Neuronal stem cell (in vitro differentiated cells): ENCODE data around the gene RFT1.

Experiments
- DNase-seq: peaks from one replicate; pipeline ENCODE4 v3.0.0-alpha.2; 2013; ENCODE audit warnings: low spot score
- H2AFZ ChIP-seq: one replicate; pipeline ENCODE4 v1.6.1; 2013; ENCODE audit warnings: mild to moderate bottlenecking, low read length, inconsistent platforms
- H2AK5ac ChIP-seq: 2 replicates; pipeline ENCODE4 v1.6.1; 2013; ENCODE audit warnings: low read depth, mild to moderate bottlenecking, inconsistent platforms, low read length, moderate library complexity, mixed read lengths
- H2BK120ac ChIP-seq: 2 replicates; pipeline ENCODE4 v1.6.1; 2013; ENCODE audit warnings: low read depth, mild to moderate bottlenecking, inconsistent platforms, low read length, moderate library complexity, mixed read lengths
- H2BK12ac ChIP-seq: one replicate; pipeline ENCODE4 v1.6.1; 2013; ENCODE audit warnings: low read length, inconsistent platforms
- H2BK15ac ChIP-seq: 2 replicates; pipeline ENCODE4 v1.6.1; 2013; ENCODE audit warnings: mild to moderate bottlenecking, low read length, inconsistent platforms, mixed read lengths
- H2BK5ac ChIP-seq: one replicate; pipeline ENCODE4 v1.6.1; 2013; ENCODE audit warnings: inconsistent platforms, mild to moderate bottlenecking, low read length, moderate library complexity
- H3K14ac ChIP-seq: one replicate; pipeline ENCODE4 v1.6.1; 2013; ENCODE audit warnings: low read length, inconsistent platforms
- H3K18ac ChIP-seq: 2 replicates; pipeline ENCODE4 v1.6.1; 2013; ENCODE audit warnings: low read length, inconsistent platforms
- H3K23ac ChIP-seq: 2 replicates; pipeline ENCODE4 v1.6.1; 2013; ENCODE audit warnings: low read depth, mild to moderate bottlenecking, mixed read lengths, low read length, inconsistent platforms; ENCODE audit not compliant: poor library complexity
- H3K27ac ChIP-seq: replicated peaks from 3 replicates; pipeline ENCODE4 v1.5.1; 2013; ENCODE audit warnings: low read length, inconsistent platforms
- H3K27me3 ChIP-seq, 3 experiments: 2 replicates each; pipeline ENCODE4 v1.6.1; 2013; ENCODE audit warnings: low read length in 3 of 3, mild to moderate bottlenecking in 2 of 3, inconsistent platforms in 1 of 3, low read depth in 1 of 3, mixed read lengths in 1 of 3, moderate library complexity in 1 of 3; ENCODE audit not compliant: control insufficient read depth in 3 of 3, insufficient read depth in 3 of 3
- H3K36me3 ChIP-seq, 2 donors: replicated peaks in 1 of 2; 2 replicates each; pipeline ENCODE4 v1.6.1; 2013; ENCODE audit warnings: low read length in 2 of 2; ENCODE audit not compliant: control insufficient read depth in 2 of 2, insufficient read depth in 2 of 2
- H3K4ac ChIP-seq: 2 replicates; pipeline ENCODE4 v1.6.1; 2013; ENCODE audit warnings: inconsistent platforms, mild to moderate bottlenecking, low read length, moderate library complexity
- H3K4me1 ChIP-seq, 2 donors: 1 replicate in 1 of 2; 2 replicates in 1 of 2; pipeline ENCODE4 v1.6.1; 2013; ENCODE audit warnings: low read length in 2 of 2, low read depth in 1 of 2; ENCODE audit not compliant: control insufficient read depth in 2 of 2, insufficient read depth in 1 of 2
- H3K4me2 ChIP-seq: one replicate; pipeline ENCODE4 v1.6.1; 2013; ENCODE audit warnings: mild to moderate bottlenecking, low read length, inconsistent platforms; ENCODE audit not compliant: insufficient read depth, poor library complexity, severe bottlenecking
- H3K4me3 ChIP-seq, 2 donors: 2 replicates each; pipeline ENCODE4 v1.5.1; 2013; ENCODE audit warnings: low read length in 2 of 2, mild to moderate bottlenecking in 2 of 2, inconsistent platforms in 1 of 2, moderate library complexity in 1 of 2
- H3K79me1 ChIP-seq: one replicate; pipeline ENCODE4 v1.6.1; 2013; ENCODE audit warnings: low read depth, mild to moderate bottlenecking, inconsistent platforms, low read length, moderate library complexity
- H3K9ac ChIP-seq: one replicate; pipeline ENCODE4 v1.6.1; 2013; ENCODE audit warnings: mild to moderate bottlenecking, low read depth, low read length, inconsistent platforms; ENCODE audit not compliant: poor library complexity
- H3K9me3 ChIP-seq, 2 donors: replicated peaks in 1 of 2; 2 replicates each; pipeline versions ENCODE3 to v1.6.1; 2013; ENCODE audit warnings: low read length in 2 of 2, mild to moderate bottlenecking in 2 of 2, inconsistent platforms in 1 of 2, low read depth in 1 of 2, mixed read lengths in 1 of 2, moderate library complexity in 1 of 2; ENCODE audit not compliant: control insufficient read depth in 2 of 2, insufficient read depth in 1 of 2
- H4K8ac ChIP-seq: one replicate; pipeline ENCODE4 v1.6.1; 2013; ENCODE audit warnings: low read depth, mild to moderate bottlenecking, inconsistent platforms, low read length, moderate library complexity
- H4K91ac ChIP-seq: one replicate; pipeline ENCODE4 v1.6.1; 2013; ENCODE audit warnings: low read length, low read depth, mild to moderate bottlenecking, inconsistent platforms; ENCODE audit not compliant: poor library complexity
- WGBS, 2 donors: extraction: QIAGEN DNeasy Blood & Tissue Kit; methylation state at CpG; one replicate each; pipeline ENCODE4 v1.1.7; 2013; ENCODE audit warnings: missing lambda C conversion rate in 2 of 2, mixed read lengths in 1 of 2; ENCODE audit not compliant: insufficient read length in 2 of 2, insufficient replicate concordance in 1 of 2; ENCODE audit errors: extremely low coverage in 2 of 2; 5-methylcytosine and 5-hydroxymethylcytosine counted together

RFT1 gene

DNA sequence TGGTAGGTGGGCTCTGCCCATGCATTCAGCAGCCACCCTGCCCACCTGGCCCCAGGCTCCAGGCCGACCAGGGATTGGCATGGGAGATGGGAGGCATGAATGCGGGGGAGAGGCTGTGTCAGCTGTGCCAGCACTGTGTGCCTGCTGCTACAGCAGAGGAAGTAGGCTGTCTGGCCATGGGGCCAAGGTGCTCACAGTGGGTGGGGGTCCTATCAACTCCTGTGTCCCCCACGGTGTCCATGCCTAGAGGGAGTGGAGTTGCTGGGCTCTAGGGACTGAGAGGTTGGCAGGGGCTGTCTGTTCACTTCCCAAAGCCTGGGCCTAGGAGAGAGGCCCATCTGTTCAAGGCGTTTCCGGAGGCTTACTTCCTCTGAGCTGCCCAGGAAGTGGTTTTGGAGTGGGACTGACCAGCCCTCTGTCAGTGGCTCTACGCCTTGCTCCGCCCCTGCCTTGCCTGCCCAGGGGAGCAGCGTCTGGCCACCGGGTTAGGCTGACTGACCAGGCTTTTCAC, 36.6 kb upstream of the RFT1 start:
- H3K27me3 ChIP-seq, result peaks cover 0 to 33% (median 0%) of the 10 kb centered on the region in 3 experiments
- DNase-seq, result no peak
- no peak overlapping the region for H3K14ac ChIP-seq
- no peak overlapping the region for H3K9ac ChIP-seq
- H3K23ac ChIP-seq, result no peak overlapping the region
- H2BK12ac ChIP-seq, result peak overlapping the region; percentile 47
- no CpG with 5 or more reads among the region's 9 CpGs for WGBS, 2 donors
- H2BK5ac ChIP-seq, result no peak overlapping the region
- no peak overlapping the region for H3K4me2 ChIP-seq
- peak overlapping the region; percentile 8 for H3K18ac ChIP-seq
- H3K4me1 ChIP-seq, result peaks cover 45 to 48% of the 10 kb centered on the region in 2 donors
- H3K36me3 ChIP-seq, result no peaks in the 10 kb centered on the region
- H2BK120ac ChIP-seq, result no peak overlapping the region
- no peaks in the 10 kb centered on the region for H3K9me3 ChIP-seq
- peaks cover 15% of the 10 kb centered on the region for H3K79me1 ChIP-seq
- H2AFZ ChIP-seq, result peak overlapping the region; percentile 86
- H4K91ac ChIP-seq, result no peak overlapping the region
- H2BK15ac ChIP-seq, result peak overlapping the region; percentile 51
- H3K27ac ChIP-seq, result no peak overlapping the region
- no peak overlapping the region for H3K4me3 ChIP-seq
- H3K4ac ChIP-seq, result no peak overlapping the region
- H4K8ac ChIP-seq, result no peak overlapping the region
- peak overlapping the region; percentile 56 for H2AK5ac ChIP-seq

DNA sequence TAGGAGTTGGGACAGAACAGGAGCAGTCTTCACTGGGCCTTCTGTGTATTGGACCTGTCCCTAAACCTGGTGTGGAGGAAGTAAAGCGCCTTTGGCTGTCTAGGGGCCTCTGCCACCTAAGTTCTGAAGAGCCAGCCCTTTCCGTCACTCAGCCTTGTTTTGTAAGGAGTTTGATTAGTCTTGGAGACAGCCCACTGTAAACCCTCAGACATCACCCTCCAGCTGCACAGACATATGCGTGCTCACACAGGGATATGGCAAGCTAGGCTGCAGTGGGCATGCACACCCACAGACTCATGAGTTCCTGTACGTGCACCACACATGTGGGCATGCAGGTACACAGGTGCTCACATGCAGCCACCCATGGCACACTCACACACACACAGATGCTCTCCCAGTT, 36.0 kb upstream of the RFT1 start:
- WGBS, 2 donors, result no CpG with 5 or more reads among the region's 4 CpGs
- Histone ChIP-seq H3K36me3 (no peaks in the 10 kb centered on the region), H4K8ac (no peak overlapping the region), H2BK5ac (no peak overlapping the region), H3K27ac (no peak overlapping the region), H3K4me2 (no peak overlapping the region), H2BK12ac (no peak overlapping the region), H3K27me3 (peaks cover 0 to 37% (median 2%) of the 10 kb centered on the region in 3 experiments), H2BK15ac (no peak overlapping the region), H3K9ac (no peak overlapping the region), H2AK5ac (peak overlapping the region; percentile 56), H3K79me1 (peaks cover 15% of the 10 kb centered on the region), H3K9me3 (no peaks in the 10 kb centered on the region), H3K4me3 (no peak overlapping the region), H3K4me1 (peaks cover 42% of the 10 kb centered on the region in 2 donors), H3K23ac (no peak overlapping the region), H3K18ac (peak overlapping the region; percentile 17), H3K4ac (no peak overlapping the region), H3K14ac (no peak overlapping the region), H2AFZ (no peak overlapping the region), H2BK120ac (no peak overlapping the region), H4K91ac (peak overlapping the region; percentile 19)
- no peak for DNase-seq

DNA sequence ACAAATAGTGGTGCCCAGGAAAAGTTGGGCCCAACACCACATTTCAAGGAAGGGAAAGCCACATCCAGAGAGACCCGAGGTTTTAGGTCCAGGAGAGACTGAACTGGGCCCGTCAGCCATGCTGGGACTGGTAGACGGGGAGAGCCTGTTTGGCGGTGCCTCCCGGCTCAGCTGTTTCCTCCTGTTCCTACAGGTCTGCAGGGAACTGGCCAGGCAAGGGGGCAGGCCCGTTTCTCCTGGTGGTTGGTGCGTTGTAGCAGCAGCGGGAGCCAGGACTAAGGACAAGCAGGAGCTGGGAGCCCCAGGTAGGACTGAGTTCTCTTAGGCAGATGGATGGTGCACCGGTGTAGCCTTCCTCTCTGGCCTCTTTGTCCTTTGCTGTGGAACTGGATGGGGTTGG, 34.7 kb upstream of the RFT1 start:
- H2BK120ac ChIP-seq, result no peak overlapping the region
- no peak for DNase-seq
- WGBS, 2 donors, result no CpG with 5 or more reads among the region's 9 CpGs

DNA sequence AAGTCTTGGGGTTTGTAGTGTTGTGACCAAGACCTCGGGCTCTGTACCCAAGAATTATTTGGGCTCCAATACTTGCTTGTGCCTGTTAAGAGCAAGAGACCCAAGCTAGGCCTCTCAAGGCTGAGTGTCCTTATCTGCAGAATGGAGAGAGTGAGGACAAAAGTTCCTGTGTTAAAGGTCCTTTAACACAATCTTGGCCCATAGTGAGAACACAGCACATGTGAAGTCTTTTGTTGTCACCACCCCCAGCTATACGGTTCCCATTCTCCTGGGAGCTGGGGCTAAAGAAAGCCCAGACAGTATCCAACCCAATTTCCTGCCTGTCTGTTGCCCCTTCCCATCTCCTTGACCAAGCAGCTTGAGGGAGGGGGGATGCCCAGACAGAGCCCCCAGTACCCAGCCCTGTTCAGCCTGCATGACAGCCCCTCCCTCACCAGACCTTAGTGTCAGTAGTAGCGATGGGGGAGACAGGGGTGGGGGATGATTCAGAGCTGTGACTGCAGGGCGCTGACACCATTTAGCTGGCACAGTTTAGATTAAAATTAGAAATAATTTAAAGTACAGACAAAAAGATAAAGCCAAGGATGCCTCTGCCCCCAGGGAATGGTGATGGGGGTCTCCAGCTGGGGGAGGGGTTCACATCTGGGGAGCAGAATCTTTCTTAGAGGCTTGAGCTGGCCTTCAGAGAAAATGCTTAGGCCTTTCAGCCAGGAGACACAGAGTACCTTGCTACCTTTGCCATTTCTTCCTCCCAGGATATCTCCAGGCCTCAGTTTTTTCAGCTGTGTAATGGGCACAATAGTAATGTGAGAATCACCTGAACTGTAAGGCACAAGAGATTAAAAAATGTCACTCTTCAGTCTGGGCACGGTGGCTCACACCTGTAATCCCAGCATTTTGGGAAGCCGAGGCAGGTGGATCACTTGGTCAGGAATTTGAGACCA, 33.5 kb upstream of the RFT1 start:
- peaks cover 28 to 40% of the 10 kb centered on the region in 2 donors for H3K4me1 ChIP-seq
- no peak overlapping the region for H4K91ac ChIP-seq
- H3K9ac ChIP-seq, result no peak overlapping the region
- no peak overlapping the region for H3K14ac ChIP-seq
- no peak overlapping the region for H4K8ac ChIP-seq
- H3K4me2 ChIP-seq, result no peak overlapping the region
- H3K18ac ChIP-seq, result no peak overlapping the region
- H3K27ac ChIP-seq, result no peak overlapping the region
- no peak overlapping the region for H3K4me3 ChIP-seq
- H3K36me3 ChIP-seq, result no peaks in the 10 kb centered on the region
- no peak overlapping the region for H2AK5ac ChIP-seq
- peak overlapping the region; percentile 18 for H2AFZ ChIP-seq
- no peak overlapping the region for H2BK120ac ChIP-seq
- no CpG with 5 or more reads among the region's 6 CpGs for WGBS, 2 donors
- no peak overlapping the region for H2BK5ac ChIP-seq
- no peak overlapping the region for H2BK15ac ChIP-seq
- H3K9me3 ChIP-seq, result no peaks in the 10 kb centered on the region
- peaks cover 3% of the 10 kb centered on the region for H3K79me1 ChIP-seq
- H3K27me3 ChIP-seq, result peaks cover 0 to 61% (median 13%) of the 10 kb centered on the region in 3 experiments
- no peak overlapping the region for H2BK12ac ChIP-seq
- H3K4ac ChIP-seq, result no peak overlapping the region
- no peak for DNase-seq
- H3K23ac ChIP-seq, result no peak overlapping the region

More for the DNA sequence above, 34.7 kb upstream of the RFT1 start:
- Histone ChIP-seq H3K4me2 (no peak overlapping the region), H3K14ac (no peak overlapping the region), H2AK5ac (no peak overlapping the region), H2BK12ac (no peak overlapping the region), H3K4me1 (peaks cover 34 to 40% of the 10 kb centered on the region in 2 donors), H3K79me1 (peaks cover 7% of the 10 kb centered on the region), H3K36me3 (no peaks in the 10 kb centered on the region), H2BK5ac (no peak overlapping the region), H3K27me3 (peaks cover 0 to 49% (median 10%) of the 10 kb centered on the region in 3 experiments), H3K9ac (no peak overlapping the region), H3K4me3 (no peak overlapping the region), H2BK15ac (no peak overlapping the region), H3K4ac (no peak overlapping the region), H3K9me3 (no peaks in the 10 kb centered on the region), H3K27ac (no peak overlapping the region), H2AFZ (no peak overlapping the region), H4K91ac (no peak overlapping the region), H3K18ac (peak overlapping the region; percentile 32), H3K23ac (no peak overlapping the region), H4K8ac (peak overlapping the region; percentile 73)
